Esophagus squamous epithelium (tissue), 5 donors: ENCODE data around the gene FAAH2. TPM values are rescaled to one million over a fixed set of nuclear protein-coding genes. Genes with fewer than 3 reads are reported as not detected.
"Not testable (repeated sequence)": the region's sequence is repeated elsewhere in the genome, so short reads cannot be mapped to it uniquely, and the experiment has no call there.

Experiments used
- DNase-seq: peaks from one replicate; lab custom pipeline; 2025; lab: John Stamatoyannopoulos, UW
- H3K27ac ChIP-seq, 4 donors: fragments of 200-600 bp; sonication (generic); one replicate each; pipeline ENCODE4 v1.5.1; 2016 to 2019; ENCODE audit warnings: mild to moderate bottlenecking in 1 of 4
- H3K27me3 ChIP-seq, 4 donors: fragments of 200-600 bp; sonication (generic); 1 replicate in 3 of 4; 2 replicates in 1 of 4; pipeline versions ENCODE4 v1.5.1 to v1.6.0; 2017 to 2021; ENCODE audit warnings: antibody characterized with exemption in 1 of 4
- H3K36me3 ChIP-seq, 3 donors: fragments of 200-600 bp; sonication (generic); one replicate each; pipeline ENCODE4 v1.5.1; 2016 to 2019
- H3K4me1 ChIP-seq, 3 donors: fragments of 200-600 bp; sonication (generic); one replicate each; pipeline ENCODE4 v1.5.1; 2017 to 2019
- H3K4me3 ChIP-seq, 4 donors: fragments of 200-600 bp; sonication (generic); 1 replicate in 3 of 4; 2 replicates in 1 of 4; pipeline ENCODE4 v1.5.1; 2016 to 2019; ENCODE audit warnings: mild to moderate bottlenecking in 2 of 4, moderate library complexity in 1 of 4
- H3K9me3 ChIP-seq, 3 donors: fragments of 200-600 bp; sonication (generic); one replicate each; pipeline ENCODE4 v1.5.1; 2016 to 2019
- CTCF ChIP-seq, 6 experiments: fragments of 450-650 bp in 4 of 6; fragments of 200-600 bp in 2 of 6; sonication (generic) in 2 of 6; IDR thresholded peaks; one replicate each; pipeline ENCODE4 v1.5.1; 2016 to 2019; ENCODE audit warnings: antibody characterized with exemption in 6 of 6, mild to moderate bottlenecking in 4 of 6, moderate library complexity in 4 of 6
- POLR2A ChIP-seq, 4 donors: fragments of 450-650 bp; IDR thresholded peaks; one replicate each; pipeline ENCODE4 v1.6.1; 2017; ENCODE audit warnings: antibody characterized with exemption in 4 of 4, mild to moderate bottlenecking in 4 of 4, moderate library complexity in 3 of 4
- WGBS, 2 donors: methylation state at CpG; one replicate each; pipeline ENCODE4 v1.1.5; 2018; 5-methylcytosine and 5-hydroxymethylcytosine counted together
- intact Hi-C: fragments of 100-400 bp; cut with DNase I; formaldehyde crosslinking; loops from one replicate; pipeline ENCODE4 v1.15.0; 2022
- total RNA-seq, 4 donors: library from RNA; depleted of rRNA; stranded (reverse); fragments of >200 nt; gene quantifications; one replicate each; pipeline ENCODE4 v1.1.0, GENCODE V29; 2016
- donor health status: DM: yes; HTN: yes; CAD: no.

Gene FAAH2
- total RNA-seq, 4 donors from 2014 or later, result 7.2 to 16.1 (median 10.1) TPM

GRCh38 chrX:57379296-57379695 lies 92.8 kb downstream of the FAAH2 start:
- no peak for TF ChIP-seq POLR2A (IDR thresholded peaks at IDR 0.05)
- no peak for TF ChIP-seq CTCF (IDR thresholded peaks at IDR 0.05)
- H3K27ac ChIP-seq, result no peak overlapping the region
- no peak overlapping the region for H3K4me3 ChIP-seq
- DNase-seq, result no peak
- no peaks in the 10 kb centered on the region for H3K9me3 ChIP-seq
- H3K36me3 ChIP-seq, result peaks cover 0 to 18% (median 0%) of the 10 kb centered on the region in 3 donors
- H3K4me1 ChIP-seq, result no peaks in the 10 kb centered on the region
- H3K27me3 ChIP-seq, result no peaks in the 10 kb centered on the region
- 76 to 85% methylated on average over 4 of the region's 4 CpGs for WGBS, 2 donors
- intact Hi-C loops, result no loop called here

DNA sequence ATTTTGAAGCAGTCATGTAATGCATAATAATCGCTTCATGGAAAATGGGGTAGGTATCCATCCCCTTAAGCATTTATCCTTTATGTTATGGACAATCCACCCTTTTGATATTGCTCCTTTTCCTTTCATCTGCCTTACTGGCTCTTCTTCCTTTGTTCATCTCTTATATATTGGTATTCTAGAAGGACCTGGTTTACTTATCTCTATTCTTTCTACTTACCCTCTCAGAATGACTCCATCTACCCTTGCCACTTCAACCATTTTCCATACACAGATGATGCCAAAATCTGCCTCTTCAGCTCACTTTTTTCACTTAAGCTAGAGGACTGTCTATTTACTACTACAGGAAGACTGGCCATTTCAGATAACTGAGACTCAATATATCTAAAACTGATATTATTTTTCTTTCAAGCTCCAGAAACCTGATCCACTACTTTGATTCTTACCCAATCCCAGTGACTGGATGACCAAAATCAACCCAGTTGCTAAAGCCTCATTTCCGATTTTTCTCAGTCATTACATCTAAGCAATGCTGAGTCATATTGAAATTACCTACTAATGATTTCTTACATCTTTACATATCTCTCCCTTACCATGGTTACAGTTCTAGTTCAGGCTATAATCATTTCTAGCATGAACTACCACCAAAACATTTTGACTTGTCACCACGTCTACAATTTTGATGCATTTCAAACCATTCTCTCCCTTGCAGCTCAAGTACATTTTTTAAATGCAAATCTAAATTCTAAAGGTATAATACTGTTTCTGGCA lies 93.7 kb downstream of the FAAH2 start:
- Histone ChIP-seq H3K4me3 (no peak overlapping the region), H3K4me1 (no peaks in the 10 kb centered on the region), H3K27ac (no peak overlapping the region), H3K27me3 (no peaks in the 10 kb centered on the region), H3K9me3 (no peaks in the 10 kb centered on the region), H3K36me3 (peaks cover 0 to 18% (median 0%) of the 10 kb centered on the region in 3 donors)
- 65 to 89% methylated on average over 3 of the region's 3 CpGs for WGBS, 2 donors
- TF ChIP-seq CTCF (IDR thresholded peaks at IDR 0.05), result no peak
- no peak for TF ChIP-seq POLR2A (IDR thresholded peaks at IDR 0.05)
- DNase-seq, result no peak
- intact Hi-C loops, result no loop called here

DNA sequence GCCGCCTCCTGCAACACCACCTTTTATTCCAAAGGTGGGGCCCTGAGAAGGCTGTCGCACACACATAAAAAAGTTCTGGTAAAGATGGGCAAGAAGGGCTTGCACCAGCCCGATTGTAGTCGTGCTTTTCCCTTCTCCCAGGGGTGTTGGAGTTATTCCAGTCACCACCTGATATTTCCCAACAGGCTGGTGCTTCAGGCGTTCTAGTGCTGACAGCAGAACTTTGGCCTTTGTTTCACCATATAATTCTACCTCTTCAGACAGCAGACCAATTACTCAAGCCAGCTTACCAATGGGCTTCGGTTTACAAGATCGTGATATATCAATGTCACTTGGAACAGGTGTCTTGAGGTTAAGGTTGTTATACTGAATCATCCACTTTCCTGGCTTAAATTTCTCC lies 107.7 kb downstream of the FAAH2 start:
- intact Hi-C loops, result not testable (repeated sequence)

DNA sequence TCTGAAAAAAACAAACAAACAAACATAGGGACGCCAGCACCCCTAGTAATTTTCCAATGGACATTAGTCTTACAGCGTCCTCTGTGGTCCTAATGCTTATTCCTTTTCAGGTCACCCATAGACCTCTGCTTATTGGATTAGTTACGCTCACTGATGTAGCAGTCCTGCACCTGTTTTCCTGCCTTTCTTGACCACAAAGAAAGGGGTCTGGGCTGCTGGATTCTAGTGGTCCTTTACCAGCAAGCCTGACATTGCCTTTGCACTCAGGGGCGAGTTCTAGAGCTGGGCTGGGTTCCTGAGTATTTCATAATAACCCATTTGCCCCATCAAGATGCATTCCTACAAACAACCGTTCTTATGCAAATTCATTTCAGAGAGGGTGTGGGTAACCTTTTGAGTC lies 116.7 kb downstream of the FAAH2 start:
- WGBS, 2 donors, result 74 to 81% methylated on average over 2 to 5 of the region's 5 CpGs
- intact Hi-C loops, result not testable (repeated sequence)

More for the DNA sequence above, 107.7 kb downstream of the FAAH2 start:
- H3K4me1 ChIP-seq, H3K27ac ChIP-seq, H3K4me3 ChIP-seq, DNase-seq, H3K27me3 ChIP-seq, H3K36me3 ChIP-seq, H3K9me3 ChIP-seq: not testable (repeated sequence)
- 81% methylated on average over 6 of the region's 7 CpGs; no CpG with 5 or more reads in 1 of the 2 donors for WGBS, 2 donors

GRCh38 chrX:57406149-57406548 lies 119.6 kb downstream of the FAAH2 start:
- 62 to 83% methylated on average over 1 to 5 of the region's 5 CpGs for WGBS, 2 donors
- Histone ChIP-seq H3K4me3 (no peak overlapping the region), H3K4me1 (no peaks in the 10 kb centered on the region), H3K36me3 (no peaks in the 10 kb centered on the region), H3K9me3 (peaks cover 0 to 10% (median 0%) of the 10 kb centered on the region in 3 donors), H3K27me3 (no peaks in the 10 kb centered on the region), H3K27ac (no peak overlapping the region)
- intact Hi-C loops, result no loop called here
- no peak for DNase-seq
- TF ChIP-seq POLR2A (IDR thresholded peaks at IDR 0.05) (no peak), CTCF (IDR thresholded peaks at IDR 0.05) (no peak)

More for the DNA sequence above, 116.7 kb downstream of the FAAH2 start:
- peaks cover 0 to 10% (median 0%) of the 10 kb centered on the region in 3 donors for H3K9me3 ChIP-seq
- not testable (repeated sequence) for H3K36me3 ChIP-seq, H3K4me3 ChIP-seq, H3K27me3 ChIP-seq, DNase-seq, H3K27ac ChIP-seq, H3K4me1 ChIP-seq

DNA sequence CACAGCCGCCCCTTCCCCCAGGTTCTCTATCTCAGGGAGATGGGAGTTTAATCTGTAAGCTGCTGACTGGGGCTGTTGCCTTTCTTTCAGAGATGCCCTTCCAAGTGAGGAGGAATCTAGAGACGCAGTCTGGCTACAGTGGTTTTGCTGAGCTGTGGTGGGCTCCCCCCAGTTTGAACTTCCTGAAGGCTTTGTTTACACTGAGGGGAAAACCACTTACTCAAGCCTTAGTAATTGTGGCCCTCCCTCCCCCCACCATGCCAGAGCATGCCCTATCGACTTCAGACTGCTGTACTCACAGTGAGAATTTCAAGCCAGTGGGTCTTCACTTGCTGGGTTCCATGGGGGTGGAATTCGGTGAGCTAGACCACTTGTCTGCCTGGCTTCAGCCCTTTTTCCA lies 131.3 kb downstream of the FAAH2 start:
- peaks cover 0 to 4% (median 0%) of the 10 kb centered on the region in 3 donors for H3K9me3 ChIP-seq
- no peaks in the 10 kb centered on the region for H3K36me3 ChIP-seq
- no peaks in the 10 kb centered on the region for H3K27me3 ChIP-seq
- WGBS, 2 donors, result 57% methylated on average over 1 of the region's 4 CpGs; no CpG with 5 or more reads in 1 of the 2 donors
- no peak for TF ChIP-seq POLR2A (IDR thresholded peaks at IDR 0.05)
- TF ChIP-seq CTCF (IDR thresholded peaks at IDR 0.05), result no peak
- H3K4me1 ChIP-seq, result no peaks in the 10 kb centered on the region
- intact Hi-C loops, result no loop called here
- DNase-seq, result no peak
- H3K27ac ChIP-seq, result no peak overlapping the region
- no peak overlapping the region for H3K4me3 ChIP-seq
